Measurements from ENCODE around the gene ZNF284.

Gene ZNF284

DNA sequence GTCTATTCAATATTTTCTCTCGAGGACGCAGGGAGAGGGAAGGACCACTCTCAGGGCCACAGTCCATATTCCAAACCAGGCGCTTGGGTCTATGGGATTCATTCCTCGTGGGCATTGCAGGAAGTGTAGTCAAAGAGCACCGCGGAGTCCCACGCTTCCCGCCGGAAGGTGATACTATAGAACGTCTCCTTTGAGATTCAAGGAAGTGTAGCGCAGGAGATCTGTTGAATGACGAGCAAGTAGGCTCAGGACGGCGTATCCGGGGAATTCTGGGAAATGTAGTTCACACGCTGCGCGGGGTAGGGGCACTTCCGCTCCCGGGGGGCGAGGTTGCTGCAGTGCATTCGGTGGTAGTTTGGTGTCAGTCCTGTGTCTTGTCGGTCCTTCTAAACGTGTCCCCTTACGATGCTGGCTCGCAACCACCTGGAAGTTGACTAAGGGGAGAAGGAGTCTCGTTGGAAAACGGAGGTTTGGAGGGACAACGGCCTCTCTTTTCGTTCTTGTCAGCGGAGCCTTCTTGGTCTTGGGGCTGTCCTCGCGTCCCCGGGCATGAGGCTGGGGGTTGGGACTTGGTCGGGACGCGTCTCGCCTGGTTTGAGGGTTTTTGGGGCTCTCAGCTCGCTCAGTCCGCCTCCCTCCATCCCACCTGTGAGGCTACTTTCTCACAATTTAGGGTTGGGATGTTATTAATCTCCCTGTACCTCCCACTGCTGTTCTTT, at the start of gene ZNF284:
TSS of gene ZNF284 (plus strand) at position 336 of the 719 bp plus-strand sequence. CDS start 4,231 bp downstream, outside the sequence.
- peak; percentile 77 for DNase-seq

DNA sequence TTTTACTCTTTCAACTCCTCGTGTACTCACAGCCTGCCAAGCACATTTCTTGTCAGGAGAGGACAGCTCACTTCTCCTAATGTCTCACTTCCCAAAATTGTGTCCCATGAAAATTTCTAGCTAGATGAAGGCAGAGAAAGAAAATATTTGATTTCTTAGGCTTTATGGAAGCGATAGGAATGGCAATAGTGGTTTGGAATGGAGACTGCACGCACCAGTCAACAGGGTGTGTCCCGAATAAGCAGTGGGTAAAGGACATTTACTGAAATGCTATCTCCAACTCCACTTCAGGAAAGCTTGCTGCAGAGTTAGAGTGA, 47.1 kb upstream of the ZNF284 start:
- no peak for DNase-seq

DNA sequence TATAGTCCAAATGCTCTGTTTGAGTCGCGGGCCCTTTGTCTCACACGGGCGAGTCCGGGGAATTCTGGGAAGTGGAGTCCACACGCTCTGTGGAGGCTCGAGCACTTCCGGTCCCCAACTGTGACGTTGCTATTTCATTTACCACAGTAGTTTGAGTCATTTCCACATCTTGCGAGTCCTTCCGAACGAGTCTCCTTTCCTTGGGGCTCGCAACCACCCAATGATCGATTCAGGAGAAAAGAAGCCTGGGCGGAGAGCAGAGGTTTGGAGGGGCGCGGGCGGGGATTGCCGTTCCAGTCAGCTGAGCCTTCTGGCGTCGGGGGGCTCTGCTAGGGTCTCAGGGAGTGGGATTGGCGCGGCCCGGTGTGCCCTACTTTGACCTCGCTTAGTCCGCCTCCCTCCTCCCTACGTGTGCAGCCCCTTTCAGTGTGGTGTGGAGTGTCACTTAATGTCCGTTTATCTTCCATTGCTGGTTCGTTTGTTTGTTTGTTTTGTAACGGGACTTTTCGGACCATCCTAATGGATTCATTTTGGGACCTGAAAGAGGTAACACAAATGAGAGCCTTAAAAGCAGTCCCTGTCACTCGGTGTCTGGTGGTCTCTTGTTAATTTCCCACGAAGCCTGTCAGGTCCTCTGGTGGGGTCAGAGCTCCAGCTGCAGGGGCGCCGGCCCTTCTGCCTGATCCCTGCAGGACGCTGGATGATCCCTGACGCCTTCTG, 46.6 kb upstream of the ZNF284 start, which contains the start of gene ZNF222:
TSS of gene ZNF222 (plus strand) at position 163 of the 720 bp plus-strand sequence. CDS start at position 221, 58 bp downstream.
- DNase-seq, result peak; percentile 55

DNA sequence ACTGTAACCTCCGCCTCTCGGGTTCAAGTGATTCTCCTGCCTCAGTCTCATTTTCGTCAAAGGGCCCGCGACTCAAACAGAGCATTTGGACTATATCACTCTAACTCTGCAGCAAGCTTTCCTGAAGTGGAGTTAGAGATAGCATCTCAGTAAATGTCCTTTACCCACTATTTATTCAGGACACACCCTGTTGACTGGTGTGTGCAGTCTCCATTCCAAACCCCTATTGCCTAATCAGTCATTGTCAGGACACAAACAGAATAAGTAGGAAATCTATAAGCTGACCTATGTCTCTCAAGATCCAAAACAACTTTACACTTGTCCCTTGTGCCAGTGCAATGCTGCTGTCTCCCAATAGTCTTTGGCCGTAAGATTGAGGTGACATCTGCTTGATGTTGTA, 45.3 kb upstream of the ZNF284 start:
- DNase-seq, result no peak

DNA sequence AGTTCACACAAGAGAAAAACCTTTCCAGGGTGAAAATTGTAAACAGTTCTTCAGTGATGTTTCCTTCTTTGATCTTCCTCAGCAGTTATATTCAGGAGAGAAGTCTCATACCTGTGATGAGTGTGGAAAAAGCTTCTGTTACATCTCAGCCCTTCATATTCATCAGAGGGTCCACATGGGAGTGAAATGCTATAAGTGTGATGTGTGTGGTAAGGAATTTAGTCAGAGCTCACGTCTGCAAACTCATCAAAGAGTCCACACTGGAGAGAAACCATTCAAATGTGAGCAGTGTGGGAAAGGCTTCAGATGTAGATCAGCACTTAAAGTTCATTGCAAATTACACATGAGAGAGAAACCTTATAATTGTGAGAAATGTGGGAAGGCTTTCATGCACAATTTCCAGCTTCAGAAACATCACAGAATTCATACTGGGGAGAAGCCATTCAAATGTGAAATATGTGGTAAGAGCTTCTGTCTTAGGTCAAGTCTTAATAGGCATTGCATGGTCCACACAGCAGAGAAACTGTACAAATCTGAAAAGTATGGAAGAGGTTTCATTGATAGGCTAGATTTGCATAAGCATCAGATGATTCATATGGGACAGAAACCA, 39.9 kb upstream of the ZNF284 start:
- no peak for DNase-seq

DNA sequence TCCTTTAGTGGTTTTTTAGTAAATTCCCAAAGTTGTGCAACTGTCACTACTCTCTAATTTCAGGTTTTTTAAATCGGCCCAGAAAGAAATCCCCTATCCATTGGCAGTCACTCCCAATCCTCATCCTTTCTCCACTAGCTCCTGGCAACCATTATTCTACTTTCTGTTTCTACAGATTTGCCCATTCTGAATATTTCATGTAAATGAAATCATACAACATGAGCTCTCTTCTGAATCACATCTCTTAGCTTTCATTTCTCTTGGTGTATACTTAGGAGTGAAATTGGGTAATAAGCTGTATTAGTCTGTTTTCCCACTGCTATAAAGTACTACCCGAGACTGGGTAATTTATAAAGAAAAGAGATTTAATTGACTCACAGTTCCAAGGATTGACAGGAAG, 29.8 kb upstream of the ZNF284 start:
- no peak for DNase-seq

DNA sequence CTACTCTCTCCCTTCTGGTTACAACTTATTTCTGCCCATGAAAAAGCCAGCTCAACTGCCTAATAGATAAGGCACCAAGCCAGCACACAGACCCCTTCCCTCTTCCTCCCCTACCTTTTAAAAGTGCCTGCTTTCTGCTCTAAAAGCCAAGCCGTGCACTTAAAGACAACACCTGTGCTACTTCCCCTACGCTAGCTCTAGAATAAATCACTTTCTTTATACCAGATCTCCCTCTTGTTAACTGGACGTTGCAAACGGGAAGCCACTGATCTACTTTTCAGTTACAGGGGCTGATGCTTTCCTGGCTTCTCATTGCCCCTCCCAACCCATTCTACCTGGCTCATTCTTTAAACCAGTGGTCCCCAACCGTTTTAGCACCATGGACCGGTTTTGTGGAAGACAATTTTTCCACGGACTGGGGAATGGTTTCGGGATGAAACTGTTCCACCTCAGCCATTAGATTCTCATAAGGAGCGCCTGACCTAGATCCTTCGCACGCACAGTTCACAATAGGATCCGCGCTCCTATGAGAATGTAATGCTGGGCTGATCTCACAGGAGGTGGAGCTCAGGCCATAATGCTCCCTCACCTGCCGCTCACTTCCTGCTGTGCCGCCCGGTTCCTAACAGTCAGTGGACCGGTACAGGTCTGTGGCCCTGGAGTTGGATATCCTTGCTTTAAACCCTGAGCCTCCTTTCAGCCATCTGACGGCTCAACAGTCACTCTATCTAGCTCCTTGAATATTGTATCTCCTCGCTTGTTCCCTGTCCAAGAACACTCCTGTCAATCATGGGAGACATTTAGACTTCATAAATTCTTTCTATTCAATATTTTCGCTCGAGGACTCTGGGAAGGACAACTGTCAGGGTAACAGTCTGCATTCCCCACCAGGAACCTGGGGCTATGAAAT, 21.0 kb upstream of the ZNF284 start:
- peak; percentile 83 for DNase-seq

DNA sequence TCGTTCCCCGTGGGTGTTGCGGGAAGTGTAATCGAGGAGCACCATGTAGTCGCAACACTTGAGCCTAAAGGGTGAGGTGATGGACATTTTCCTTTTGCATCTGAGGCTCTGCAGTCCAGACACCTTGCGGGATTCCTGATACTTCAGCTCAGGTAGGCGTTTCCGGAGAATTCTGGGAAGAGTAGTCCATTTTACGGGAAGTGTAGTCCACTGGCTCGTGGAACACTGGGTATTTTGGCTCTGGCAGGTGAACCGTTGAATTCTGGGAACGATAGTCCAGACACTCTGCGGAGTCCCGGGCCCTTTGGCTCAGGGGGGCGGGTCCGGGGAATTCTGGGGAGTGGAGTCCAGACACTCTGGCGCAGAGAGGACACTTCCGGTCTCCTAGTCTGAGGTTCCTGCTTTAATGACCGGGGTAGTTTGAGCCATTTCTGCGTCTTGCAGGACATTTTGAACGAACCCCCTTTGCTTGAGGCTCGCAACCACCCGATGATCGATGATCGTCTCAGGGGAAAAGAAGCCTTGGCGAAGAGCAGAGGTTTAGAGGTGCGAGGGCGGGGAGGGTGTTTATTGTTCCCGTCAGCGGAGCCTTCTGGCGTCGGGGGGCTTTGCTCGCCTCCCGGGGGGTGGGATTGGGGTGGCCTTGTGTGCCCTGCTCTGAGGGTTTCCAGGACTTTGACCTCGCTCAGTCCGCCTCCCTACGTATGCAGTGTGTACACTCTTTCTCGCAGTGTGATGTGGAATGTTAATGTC, 20.1 kb upstream of the ZNF284 start, which contains the start of gene ZNF223:
TSS of gene ZNF223 (plus strand) at position 387 of the 753 bp plus-strand sequence. CDS start 3,141 bp downstream, outside the sequence.
- DNase-seq, result peak; percentile 98

DNA sequence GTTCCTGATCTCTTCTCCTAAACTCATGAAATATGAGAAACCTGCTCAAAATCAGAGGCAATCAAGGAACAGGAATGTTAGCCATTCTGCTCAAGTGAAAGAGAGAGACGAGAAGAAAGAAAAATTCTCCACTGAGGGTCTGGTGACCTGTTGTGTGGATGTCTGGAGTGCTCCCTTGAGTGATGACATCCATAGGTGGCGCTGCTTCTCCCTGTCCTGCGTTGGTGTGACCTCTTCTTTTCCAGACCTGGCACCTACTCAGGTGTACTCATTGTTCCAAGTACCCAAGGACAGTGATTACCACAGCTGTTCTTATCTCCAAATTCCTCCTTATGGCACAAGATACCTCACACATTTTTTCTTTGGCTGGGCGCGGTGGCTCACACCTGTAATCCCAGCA, 16.1 kb upstream of the ZNF284 start:
- no peak for DNase-seq

DNA sequence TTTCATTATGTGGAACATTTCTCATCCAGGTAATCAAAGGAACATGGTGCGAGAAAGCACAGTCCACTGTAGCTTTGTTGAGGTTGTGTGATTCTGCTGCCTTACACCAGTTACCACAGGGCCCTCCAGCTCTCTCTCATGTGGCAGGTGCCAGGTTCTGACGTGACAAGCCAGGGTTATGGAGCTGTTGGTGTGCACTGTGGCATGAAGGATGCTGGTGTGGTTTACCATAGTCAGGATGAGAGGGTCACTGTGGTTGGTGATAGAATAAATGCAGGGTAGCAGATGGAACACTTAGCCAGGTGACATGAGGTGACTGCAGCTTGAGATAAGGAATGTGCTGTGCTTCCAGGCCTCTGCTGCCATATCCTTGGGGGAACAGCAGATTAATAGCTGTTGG, 12.7 kb upstream of the ZNF284 start:
- no peak for DNase-seq

DNA sequence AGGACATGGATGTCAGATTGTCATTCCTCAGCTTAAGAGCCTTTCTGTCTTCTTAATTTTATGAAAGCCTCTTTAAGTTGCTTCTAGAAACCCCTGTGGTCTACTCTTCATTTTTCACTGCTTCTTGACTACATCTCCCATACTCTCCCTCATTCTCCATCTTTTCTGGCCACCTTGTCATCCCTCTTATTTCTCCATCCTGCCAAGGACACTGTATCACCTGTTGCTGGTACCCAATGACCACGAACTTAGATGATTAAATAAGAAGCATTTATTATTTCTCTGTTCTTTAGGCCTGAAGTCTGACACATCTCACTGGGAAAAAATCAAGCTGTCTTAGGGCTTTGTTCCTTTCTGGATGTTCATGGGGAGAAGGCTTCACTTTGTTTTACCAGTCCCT, 10.9 kb upstream of the ZNF284 start:
- no peak for DNase-seq

DNA sequence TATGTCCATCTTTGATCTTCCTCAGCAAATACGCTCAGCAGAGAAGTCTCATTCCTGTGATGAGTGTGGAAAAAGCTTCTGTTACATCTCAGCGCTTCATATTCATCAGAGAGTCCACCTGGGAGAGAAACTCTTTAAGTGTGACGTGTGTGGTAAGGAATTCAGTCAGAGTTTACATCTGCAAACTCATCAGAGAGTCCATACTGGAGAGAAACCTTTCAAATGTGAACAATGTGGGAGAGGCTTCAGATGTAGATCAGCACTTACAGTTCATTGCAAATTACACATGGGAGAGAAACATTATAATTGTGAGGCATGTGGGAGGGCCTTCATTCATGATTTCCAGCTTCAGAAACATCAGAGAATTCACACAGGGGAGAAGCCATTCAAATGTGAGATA, 5.7 kb upstream of the ZNF284 start:
- no peak for DNase-seq

DNA sequence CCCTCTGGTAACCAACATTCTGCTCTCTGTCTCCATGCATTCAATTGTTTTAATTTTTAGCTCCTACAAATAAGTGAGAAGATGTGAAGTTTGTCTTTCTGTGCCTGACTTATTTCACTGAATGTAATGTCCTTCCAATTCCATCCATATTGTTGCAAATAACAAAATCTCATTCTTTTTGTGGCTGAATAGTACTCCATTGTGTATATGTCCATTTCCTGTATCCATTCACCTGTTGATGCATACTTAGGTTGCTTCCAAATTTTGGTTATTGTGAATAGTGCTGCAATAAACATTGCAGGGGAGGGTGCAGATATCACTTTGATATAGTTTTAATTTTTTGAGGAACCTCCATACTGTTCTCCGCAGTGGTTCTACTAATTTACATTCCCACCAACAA, 2.5 kb upstream of the ZNF284 start:
- no peak for DNase-seq

DNA sequence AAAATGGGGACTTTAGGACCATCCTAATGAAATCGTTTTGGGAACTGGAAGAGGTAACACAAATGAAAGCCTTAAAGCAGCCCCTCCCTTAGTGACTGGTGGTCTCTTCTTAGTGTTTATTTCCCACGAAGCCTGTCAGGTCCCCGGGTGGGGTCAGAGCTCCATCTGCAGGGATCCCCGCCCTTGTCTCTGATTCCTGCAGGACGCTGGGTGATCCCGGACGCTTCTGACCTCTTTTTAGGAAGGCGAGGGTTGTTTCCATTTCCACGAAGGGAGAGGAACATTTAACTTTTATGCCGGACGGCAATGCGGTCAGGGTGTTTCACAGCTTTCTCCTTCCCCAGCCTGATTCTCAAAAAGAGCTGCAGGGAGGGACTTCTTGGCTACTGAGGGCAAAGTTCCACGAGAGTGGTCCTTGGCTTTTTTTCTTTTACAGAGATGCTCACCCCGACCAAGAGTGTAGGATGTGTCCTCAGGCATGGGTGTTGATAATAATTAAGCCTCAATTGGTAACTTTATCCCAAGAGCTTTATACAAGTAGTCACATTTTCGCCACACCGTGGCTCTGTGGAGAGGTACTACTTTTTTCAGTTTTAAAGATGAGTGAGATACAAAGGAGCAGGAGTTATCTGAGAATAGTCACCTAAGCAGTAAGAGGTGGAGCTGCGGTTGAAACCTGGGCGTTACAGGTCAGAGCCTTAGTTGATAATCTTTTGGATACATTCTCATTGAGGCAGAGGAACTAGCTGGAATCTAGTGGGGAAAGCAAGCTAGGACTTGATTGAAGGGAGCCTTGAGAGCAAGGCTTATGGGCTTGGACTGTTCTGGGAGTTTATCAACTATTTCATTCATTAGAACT, 813 bp downstream of the ZNF284 start:
- no peak for DNase-seq

DNA sequence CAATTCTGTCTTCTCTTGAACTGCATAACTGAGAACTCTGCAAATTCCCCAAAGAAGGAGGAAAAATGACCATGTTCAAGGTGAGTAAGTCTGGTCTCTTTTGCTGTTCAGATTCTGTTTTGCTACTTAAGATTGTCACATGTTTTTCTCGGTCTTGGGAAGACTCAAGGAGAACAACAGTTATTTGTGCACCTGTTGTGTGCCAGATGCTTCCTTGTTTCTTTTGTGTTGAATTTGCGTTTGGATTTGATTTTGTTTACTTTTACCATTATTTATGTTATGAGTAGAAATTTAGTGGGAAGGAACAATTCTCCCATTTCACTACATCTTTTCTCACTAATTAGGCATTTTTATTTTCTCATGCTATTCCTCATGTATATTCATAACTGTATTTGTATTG, 4.4 kb downstream of the ZNF284 start:
- no peak for DNase-seq

DNA sequence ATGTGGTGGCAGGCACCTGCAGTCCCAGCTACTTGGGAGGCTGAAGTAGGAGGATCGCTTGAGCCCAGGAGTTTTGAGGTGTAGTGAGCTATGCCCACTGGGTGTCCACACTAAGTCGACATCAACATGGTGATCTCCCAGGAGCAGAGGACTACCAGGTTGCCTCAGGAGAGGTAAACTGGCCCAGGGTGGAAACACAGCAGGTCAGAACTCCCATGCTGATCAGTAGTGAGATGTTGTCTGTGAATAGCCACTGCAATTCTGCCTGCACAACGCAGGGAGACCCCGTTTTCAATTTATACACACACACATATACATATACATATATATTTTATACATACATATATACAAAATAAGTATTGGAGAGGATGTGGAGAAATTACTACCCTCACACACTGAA, 20.1 kb downstream of the ZNF284 start:
- no peak for DNase-seq

DNA sequence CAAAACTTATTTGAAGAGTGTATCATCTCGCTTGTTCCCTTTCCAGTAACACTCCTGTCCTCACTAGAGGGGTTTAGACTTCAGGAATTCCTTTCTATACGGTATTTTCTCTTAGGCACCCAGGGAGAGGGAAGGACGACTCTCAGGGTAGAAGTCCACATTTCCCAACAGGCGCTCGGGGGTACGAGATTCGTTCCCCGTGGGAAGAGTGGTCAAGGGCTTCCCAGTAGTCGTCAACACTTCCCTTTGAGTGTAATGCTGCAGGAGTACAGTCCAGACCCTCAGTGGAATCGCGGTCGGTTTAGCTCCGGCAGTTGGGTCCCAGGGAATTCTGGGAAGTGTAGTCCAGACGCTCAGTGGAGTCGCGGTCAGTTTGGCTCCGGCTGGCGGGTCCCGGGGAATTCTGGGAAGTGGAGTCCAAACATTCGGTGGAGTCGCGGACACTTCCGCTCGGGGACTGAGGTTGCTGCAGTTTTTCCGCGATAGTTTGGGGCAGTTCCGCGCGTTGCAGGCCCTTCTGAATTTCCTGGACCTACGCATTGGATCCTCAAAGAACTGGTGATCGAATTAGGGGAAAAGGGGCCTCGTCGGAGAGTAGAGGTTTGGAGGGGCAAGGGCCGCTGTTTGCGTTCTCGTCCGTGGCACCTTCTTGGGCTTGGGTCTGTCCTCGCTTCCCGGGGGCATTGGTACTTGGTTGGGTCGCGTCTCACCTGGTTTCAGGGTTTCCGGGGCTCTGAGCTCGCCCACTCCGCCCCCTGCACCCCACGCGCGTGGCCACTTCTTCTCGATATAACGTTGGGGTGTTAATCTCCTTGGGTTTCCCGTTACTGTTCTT, 22.2 kb downstream of the ZNF284 start, which contains the start of gene ZNF224:
TSS of gene ZNF224 (plus strand) at position 431 of the 835 bp plus-strand sequence. CDS start 3,513 bp downstream, outside the sequence.
- peak; percentile 86 for DNase-seq

DNA sequence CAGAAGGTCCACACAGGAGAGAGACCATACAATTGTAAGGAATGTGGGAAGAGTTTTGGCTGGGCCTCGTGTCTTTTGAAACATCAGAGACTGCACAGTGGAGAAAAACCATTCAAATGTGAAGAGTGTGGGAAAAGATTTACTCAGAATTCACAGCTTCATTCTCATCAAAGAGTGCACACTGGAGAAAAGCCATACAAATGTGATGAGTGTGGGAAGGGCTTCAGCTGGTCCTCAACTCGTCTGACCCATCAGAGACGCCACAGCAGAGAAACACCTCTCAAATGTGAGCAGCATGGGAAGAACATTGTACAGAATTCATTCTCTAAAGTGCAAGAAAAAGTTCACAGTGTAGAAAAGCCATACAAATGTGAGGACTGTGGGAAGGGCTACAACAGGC, 35.8 kb downstream of the ZNF284 start:
- no peak for DNase-seq

DNA sequence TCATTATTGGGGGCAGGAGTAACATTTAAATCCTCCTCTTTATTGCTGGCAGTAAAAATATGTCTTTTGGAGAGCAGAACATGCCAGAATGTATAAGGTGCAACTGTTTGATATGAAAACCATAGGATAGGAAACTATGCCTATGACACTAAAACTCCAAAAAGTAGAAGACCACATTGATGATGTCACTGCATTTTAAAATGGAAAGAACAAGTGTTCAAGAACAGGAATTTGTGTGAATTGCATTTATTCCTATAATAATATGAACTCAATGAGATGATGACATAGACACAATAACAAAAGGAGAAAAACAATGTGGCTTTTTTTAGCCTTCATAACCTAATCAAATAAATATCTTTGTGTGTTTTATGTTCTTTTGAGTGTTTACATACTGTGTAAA, 37.5 kb downstream of the ZNF284 start:
- no peak for DNase-seq

DNA sequence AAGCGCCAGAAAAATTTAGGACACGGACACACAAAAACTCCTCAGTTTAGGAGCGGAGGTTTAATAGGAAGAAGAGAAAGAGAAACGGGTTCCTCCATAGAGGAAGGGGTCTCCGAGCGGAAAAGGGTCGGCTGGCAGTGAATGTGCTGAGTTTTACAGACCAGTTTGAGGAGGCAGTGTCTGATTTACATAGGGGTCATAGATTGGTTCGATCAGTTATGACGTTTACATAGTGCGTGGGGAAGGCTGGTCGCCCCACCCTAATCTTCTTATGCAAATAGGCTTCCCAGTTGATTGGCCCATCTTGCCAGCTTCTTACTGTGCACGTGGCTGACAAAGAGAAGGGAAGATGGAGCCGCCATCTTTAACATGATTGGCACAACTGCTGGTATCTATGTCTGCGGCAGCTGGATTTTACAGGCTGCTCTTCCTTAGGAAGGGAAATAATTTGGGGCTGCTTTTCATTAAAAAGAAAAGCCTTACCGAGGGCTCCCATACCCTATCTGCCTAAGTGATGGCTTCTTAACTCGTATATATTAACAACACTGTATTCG, 40.0 kb downstream of the ZNF284 start:
- DNase-seq, result peak; percentile 2

Measured in NCI-H510A treated with DMSO at 0.1 percent for 48 hours (cell line).